SK-N-SH (cell line): ENCODE measurements around the gene FMN1. TPM values are rescaled to one million over a fixed set of nuclear protein-coding genes. Genes with fewer than 3 reads are reported as not detected.

ENCODE experiments used
- EZH2phosphoT487 ChIP-seq: fragments of 200-600 bp; sonication (generic); IDR thresholded peaks from 2 replicates; pipeline ENCODE4 v1.6.1; 2017; ENCODE audit warnings: low read depth, mixed run types, mild to moderate bottlenecking, antibody characterized with exemption, moderate library complexity, borderline replicate concordance
- FOSL2 ChIP-seq: IDR thresholded peaks from 2 replicates; pipeline ENCODE4 v1.4.0; 2012; ENCODE audit warnings: low read depth, mild to moderate bottlenecking, moderate library complexity, borderline replicate concordance
- IRF3 ChIP-seq: fragments of 150-350 bp; IDR thresholded peaks from 2 replicates; pipeline ENCODE4 v1.6.1; 2016; ENCODE audit warnings: mild to moderate bottlenecking, low read depth, low read length
- NFIC ChIP-seq: IDR thresholded peaks from 2 replicates; pipeline ENCODE4 v1.4.0; 2012; ENCODE audit warnings: borderline replicate concordance
- PBX3 ChIP-seq: IDR thresholded peaks from 2 replicates; pipeline ENCODE4; 2012
- RAD21 ChIP-seq: IDR thresholded peaks from 2 replicates; pipeline ENCODE4 v1.6.1; 2012; ENCODE audit warnings: mild to moderate bottlenecking, low read length
- RXRA ChIP-seq: IDR thresholded peaks from 2 replicates; pipeline ENCODE4 v1.4.0; 2012; ENCODE audit warnings: low read depth, mild to moderate bottlenecking, borderline replicate concordance
- SIN3A ChIP-seq: IDR thresholded peaks from 2 replicates; pipeline ENCODE4 v1.6.1; 2012; ENCODE audit warnings: low read depth, mild to moderate bottlenecking, low read length, moderate library complexity, borderline replicate concordance
- TAF1 ChIP-seq: IDR thresholded peaks from 2 replicates; pipeline ENCODE4 v1.6.1; 2012; ENCODE audit warnings: low read depth, mild to moderate bottlenecking, low read length, moderate library complexity, borderline replicate concordance
- TEAD4 ChIP-seq: IDR thresholded peaks from 2 replicates; pipeline ENCODE4 v1.4.0; 2012; ENCODE audit warnings: mild to moderate bottlenecking, borderline replicate concordance; ENCODE audit not compliant: insufficient read depth
- USF1 ChIP-seq: IDR thresholded peaks from 2 replicates; pipeline ENCODE4 v1.4.0; 2012; ENCODE audit warnings: low read depth, borderline replicate concordance
- USF2 ChIP-seq: fragments of 150-350 bp; IDR thresholded peaks from 2 replicates; pipeline ENCODE4 v1.6.1; 2017; ENCODE audit warnings: antibody characterized with exemption, low read length, low read depth, borderline replicate concordance
- ZBTB33 ChIP-seq: IDR thresholded peaks from 2 replicates; pipeline ENCODE4 v1.4.0; 2012; ENCODE audit warnings: low read depth, borderline replicate concordance
- polyA plus RNA-seq, 3 experiments: library from polyadenylated mRNA; depleted of rRNA; stranded (reverse); fragments of >200 nt; gene quantifications; 2 replicates each; pipeline ENCODE4 v1.2.3, GENCODE V29; 2012

Gene FMN1
- polyA plus RNA-seq, 1 of the 3 experiments (the other 2 are of a cell fraction): 9.1 TPM

- TF ChIP-seq TEAD4: no peak
- no peak for TF ChIP-seq EZH2phosphoT487
- no peak for TF ChIP-seq USF2
- TF ChIP-seq RAD21: peak; percentile 14; the same call in 1 of the 2 replicates
- no peak for TF ChIP-seq SIN3A
- TF ChIP-seq NFIC: peak; percentile 25; the same call in 1 of the 2 replicates
- peak; percentile 63; the same call in 1 of the 2 replicates for TF ChIP-seq FOSL2
- TF ChIP-seq TAF1: no peak
- TF ChIP-seq IRF3: no peak
- no peak for TF ChIP-seq USF1
- no peak for TF ChIP-seq PBX3
- no peak for TF ChIP-seq RXRA
- no peak for TF ChIP-seq ZBTB33
Measured at GRCh38 chr15:33201491-33202231, 7.1 kb upstream of the FMN1 start (continued).
